H1 (cell line): ENCODE results near the gene C5. TPM values are rescaled to one million over a fixed set of nuclear protein-coding genes. Genes with fewer than 3 reads are reported as not detected.

Experiments
- CTCF ChIA-PET: fragments of 300-600 bp; sonication (Branson Sonifier 250); formaldehyde crosslinking; loops from one replicate; lab custom pipeline; 2021; ENCODE audit not compliant: partially characterized antibody; lab: Charles Lee
- POLR2A ChIA-PET: fragments of 300-600 bp; sonication (Branson Sonifier 250); formaldehyde crosslinking; loops from one replicate; lab custom pipeline; 2021; ENCODE audit warnings: inconsistent platforms; ENCODE audit not compliant: partially characterized antibody; lab: Charles Lee
- DNase-seq, 2 experiments: peaks; one replicate each; pipeline versions ENCODE4 v3.0.0 to v3.0.0-alpha.2; 2010 to 2022; ENCODE audit warnings: low spot score in 2 of 2, low read depth in 1 of 2, mixed read lengths in 1 of 2
- FAIRE-seq: peaks from 2 replicates; lab custom pipeline; 2011; peaks lifted over from hg19 to GRCh38; lab: Jason Lieb, UNC
- H2AFZ ChIP-seq: 2 replicates; pipeline ENCODE4 v1.8.1; 2012; ENCODE audit warnings: low read length, inconsistent platforms
- H2AK5ac ChIP-seq: 2 replicates; pipeline ENCODE4 v1.6.1; 2013; ENCODE audit warnings: low read depth, low read length
- H2BK120ac ChIP-seq: replicated peaks from 2 replicates; pipeline ENCODE3; 2013; ENCODE audit warnings: low read depth, low read length, inconsistent platforms
- H2BK12ac ChIP-seq: 2 replicates; pipeline ENCODE4 v1.6.1; 2013; ENCODE audit warnings: low read depth, low read length
- H2BK15ac ChIP-seq: 2 replicates; pipeline ENCODE4 v1.6.1; 2013; ENCODE audit warnings: low read length
- H2BK20ac ChIP-seq: 2 replicates; pipeline ENCODE4 v1.6.1; 2013; ENCODE audit warnings: low read length
- H2BK5ac ChIP-seq: 2 replicates; pipeline ENCODE4 v1.6.1; 2013; ENCODE audit warnings: low read depth, low read length
- H3K14ac ChIP-seq: 2 replicates; pipeline ENCODE4 v1.6.1; 2013; ENCODE audit warnings: inconsistent platforms; ENCODE audit not compliant: insufficient read length
- H3K18ac ChIP-seq: 2 replicates; pipeline ENCODE4 v1.6.1; 2013; ENCODE audit warnings: low read length; ENCODE audit errors: extremely low read depth
- H3K23ac ChIP-seq: 2 replicates; pipeline ENCODE4 v1.6.1; 2013; ENCODE audit warnings: inconsistent platforms; ENCODE audit not compliant: insufficient read length
- H3K23me2 ChIP-seq: 2 replicates; pipeline ENCODE4 v1.6.1; 2013; ENCODE audit warnings: low read depth, low read length
- H3K27ac ChIP-seq: 2 replicates; pipeline ENCODE4 v1.6.1; 2011; ENCODE audit warnings: low read depth, low read length, inconsistent platforms
- H3K27me3 ChIP-seq, 4 experiments: replicated peaks in 1 of 4; 1 replicate in 1 of 4; 2 replicates in 3 of 4; pipeline versions ENCODE4 v1.6.1 to v1.8.1; 2011 to 2013; ENCODE audit warnings: low read length in 3 of 4, mild to moderate bottlenecking in 3 of 4, inconsistent platforms in 2 of 4, mixed read lengths in 2 of 4, moderate library complexity in 1 of 4; ENCODE audit not compliant: control insufficient read depth in 3 of 4, insufficient read depth in 3 of 4; ENCODE audit errors: extremely low read depth in 1 of 4
- H3K36me3 ChIP-seq, 4 experiments: 2 replicates each; pipeline versions ENCODE4 v1.6.1 to v1.8.1; 2011 to 2013; ENCODE audit warnings: mild to moderate bottlenecking in 4 of 4, low read length in 3 of 4, moderate library complexity in 2 of 4, control low read depth in 1 of 4, inconsistent platforms in 1 of 4; ENCODE audit not compliant: insufficient read depth in 4 of 4, control insufficient read depth in 2 of 4
- H3K4ac ChIP-seq: replicated peaks from 2 replicates; pipeline ENCODE3; 2013; ENCODE audit warnings: low read length, low read depth, mixed read lengths, inconsistent platforms; ENCODE audit not compliant: insufficient read length
- H3K4me1 ChIP-seq, 4 experiments: replicated peaks in 1 of 4; 1 replicate in 1 of 4; 2 replicates in 3 of 4; pipeline versions ENCODE4 v1.6.1 to v1.8.1; 2011 to 2013; ENCODE audit warnings: low read length in 3 of 4, inconsistent platforms in 2 of 4, mixed read lengths in 1 of 4; ENCODE audit not compliant: insufficient read depth in 4 of 4, control insufficient read depth in 3 of 4
- H3K4me2 ChIP-seq, 2 experiments: 2 replicates each; pipeline versions ENCODE4 v1.6.1 to v1.8.1; 2011 to 2013; ENCODE audit warnings: low read depth in 2 of 2, low read length in 2 of 2, control low read depth in 1 of 2, inconsistent platforms in 1 of 2, mild to moderate bottlenecking in 1 of 2; ENCODE audit not compliant: insufficient read depth in 1 of 2
- H3K4me3 ChIP-seq, 4 experiments: fragments of 200-600, 300-600 bp in 1 of 4; sonication (generic), shearing (Covaris generic), sonication (Bioruptor Twin) in 1 of 4; 2 replicates each; pipeline versions ENCODE4 v1.5.1 to v1.8.1; 2011 to 2016; ENCODE audit warnings: low read length in 4 of 4, low read depth in 3 of 4, control low read depth in 2 of 4, inconsistent platforms in 2 of 4, mild to moderate bottlenecking in 2 of 4, mixed read lengths in 1 of 4, moderate library complexity in 1 of 4; ENCODE audit not compliant: insufficient read depth in 2 of 4; ENCODE audit errors: extremely low read depth in 1 of 4
- H3K56ac ChIP-seq: replicated peaks from 2 replicates; pipeline ENCODE3; 2013; ENCODE audit warnings: low read depth, mild to moderate bottlenecking, mixed read lengths, low read length, inconsistent platforms; ENCODE audit not compliant: insufficient read length
- H3K79me1 ChIP-seq: 2 replicates; pipeline ENCODE4 v1.6.1; 2013; ENCODE audit warnings: low read depth, low read length, control low read depth
- H3K79me2 ChIP-seq, 2 experiments: 2 replicates each; pipeline versions ENCODE4 v1.6.1 to v1.8.1; 2012 to 2013; ENCODE audit warnings: low read length in 2 of 2, mild to moderate bottlenecking in 2 of 2, inconsistent platforms in 1 of 2; ENCODE audit not compliant: insufficient read depth in 2 of 2, control insufficient read depth in 1 of 2
- H3K9ac ChIP-seq, 4 experiments: replicated peaks in 1 of 4; 1 replicate in 1 of 4; 2 replicates in 3 of 4; pipeline versions ENCODE4 v1.6.1 to v1.8.1; 2011 to 2013; ENCODE audit warnings: low read depth in 3 of 4, low read length in 3 of 4, control low read depth in 2 of 4, mild to moderate bottlenecking in 2 of 4, moderate library complexity in 2 of 4, inconsistent platforms in 1 of 4; ENCODE audit errors: extremely low read depth in 1 of 4
- H3K9me3 ChIP-seq, 2 experiments: 2 replicates each; pipeline versions ENCODE4 v1.6.1 to v1.8.1; 2012 to 2013; ENCODE audit warnings: mild to moderate bottlenecking in 2 of 2, moderate library complexity in 2 of 2, control low read depth in 1 of 2, inconsistent platforms in 1 of 2, low read depth in 1 of 2, low read length in 1 of 2, mixed read lengths in 1 of 2; ENCODE audit not compliant: insufficient read depth in 2 of 2
- H4K20me1 ChIP-seq, 2 experiments: replicated peaks in 1 of 2; 2 replicates each; pipeline versions ENCODE3 to v1.8.1; 2011 to 2013; ENCODE audit warnings: inconsistent platforms in 2 of 2, low read length in 2 of 2, mild to moderate bottlenecking in 1 of 2; ENCODE audit not compliant: insufficient read depth in 2 of 2, control insufficient read depth in 1 of 2
- H4K5ac ChIP-seq: 2 replicates; pipeline ENCODE4 v1.6.1; 2013; ENCODE audit warnings: low read length, low read depth, mixed read lengths, inconsistent platforms; ENCODE audit not compliant: insufficient read length
- H4K8ac ChIP-seq: 2 replicates; pipeline ENCODE4 v1.8.0; 2013; ENCODE audit warnings: mild to moderate bottlenecking, moderate library complexity, low read length, inconsistent platforms; ENCODE audit not compliant: insufficient read depth; ENCODE audit errors: extremely low read depth
- H4K91ac ChIP-seq: replicated peaks from 2 replicates; pipeline ENCODE3; 2013; ENCODE audit warnings: low read length, mixed read lengths, inconsistent platforms; ENCODE audit not compliant: insufficient read length
- CBX5 ChIP-seq: fragments of 300-800, 300-1000 bp; sonication (generic); IDR thresholded peaks from 2 replicates; pipeline ENCODE4 v1.7.1; 2016; ENCODE audit warnings: antibody characterized with exemption, low read length, low read depth
- EGR1 ChIP-seq: IDR thresholded peaks from 2 replicates; pipeline ENCODE4 v1.6.1; 2011; ENCODE audit warnings: low read depth, low read length, borderline replicate concordance
- RNF2 ChIP-seq: fragments of 200-900, 300-1000 bp; sonication (generic); IDR thresholded peaks from 2 replicates; pipeline ENCODE4 v1.7.1; 2016; ENCODE audit warnings: borderline replicate concordance, low read depth, mild to moderate bottlenecking, antibody characterized with exemption, low read length; ENCODE audit not compliant: poor library complexity, severe bottlenecking; ENCODE audit errors: missing control alignments
- WGBS, 2 experiments: shearing (Covaris generic) in 1 of 2; methylation state at CpG; one replicate each; pipeline versions ENCODE4 v1.1.6 to v1.1.7; 2013 to 2015; ENCODE audit warnings: low lambda C conversion rate in 2 of 2, mixed read lengths in 2 of 2, inconsistent platforms in 1 of 2, low coverage in 1 of 2, missing lambda C conversion rate in 1 of 2; ENCODE audit not compliant: insufficient replicate concordance in 2 of 2, insufficient coverage in 1 of 2, insufficient read length in 1 of 2; ENCODE audit errors: extremely low coverage in 1 of 2, missing lambda C conversion rate in 1 of 2; 5-methylcytosine and 5-hydroxymethylcytosine counted together
- polyA plus RNA-seq, 7 experiments: library from polyadenylated mRNA; depleted of rRNA in 3 of 7; stranded (reverse) in 5 of 7; unstranded in 2 of 7; fragments of >200 nt in 5 of 7; fragments of 200-250 nt in 2 of 7; gene quantifications; 1 replicate in 5 of 7; 2 replicates in 1 of 7; 4 replicates in 1 of 7; pipeline versions ENCODE4 v1.2.1 to v1.2.3, GENCODE V29; 2011 to 2013; ENCODE audit warnings: missing spikeins in 2 of 7, mixed read lengths in 2 of 7
- total RNA-seq: library from RNA; stranded (reverse); fragmentation: NEBNext Ultra II Directional; extraction: Animal tissue kit (Norgen Biotek cat#: 25700); gene quantifications from 2 replicates; pipeline ENCODE4 v1.2.1, GENCODE V29; 2021

Gene C5
- total and polyA plus RNA-seq, 2 of the 8 experiments (the other 6 are each of a cell fraction or from before 2014, with no cell fraction given), result 0.24 to 0.35 TPM

- no peaks in the 10 kb centered on the region for H4K20me1 ChIP-seq
- H3K23ac ChIP-seq, result no peak overlapping the region
- FAIRE-seq, result no peak
- no peaks in the 10 kb centered on the region for H3K79me2 ChIP-seq
- no peak overlapping the region for H3K4me2 ChIP-seq
- no peak overlapping the region for H3K14ac ChIP-seq
- TF ChIP-seq EGR1 (no peak), CBX5 (no peak), RNF2 (no peak)
- H3K56ac ChIP-seq, result no peak overlapping the region
- ChIA-PET POLR2A (interaction anchor here (0.5 kb wide), 1 partner anchor 42 kb away, joined by 3 read pairs; no protein-coding TSS in a partner anchor), CTCF (interaction anchor here (0.6 to 9.9 kb wide), 7 partner anchors 18 to 296 kb away, joined by 3 to 71 read pairs (median 3); no protein-coding TSS in a partner anchor)
- no peak overlapping the region for H3K4ac ChIP-seq
- no peak overlapping the region for H2AFZ ChIP-seq
- no peak overlapping the region for H4K8ac ChIP-seq
- no peak overlapping the region for H2BK120ac ChIP-seq
- no peak for DNase-seq
- H3K27me3 ChIP-seq, result no peaks in the 10 kb centered on the region
- H4K91ac ChIP-seq, result no peak overlapping the region
- H2BK5ac ChIP-seq, result no peak overlapping the region
- WGBS, 2 experiments, result 82% methylated on average over 5 of the region's 5 CpGs; no CpG with 5 or more reads in 1 of the 2 experiments
- no peak overlapping the region for H2BK15ac ChIP-seq
- H2BK12ac ChIP-seq, result no peak overlapping the region
- H3K9me3 ChIP-seq, result no peaks in the 10 kb centered on the region
- H3K9ac ChIP-seq, result no peak overlapping the region
- no peak overlapping the region for H2AK5ac ChIP-seq
- no peak overlapping the region for H3K18ac ChIP-seq
- no peaks in the 10 kb centered on the region for H3K79me1 ChIP-seq
- H3K4me3 ChIP-seq, result no peak overlapping the region
- H3K36me3 ChIP-seq, result no peaks in the 10 kb centered on the region
- no peak overlapping the region for H3K27ac ChIP-seq
- H4K5ac ChIP-seq, result no peak overlapping the region
- H3K4me1 ChIP-seq, result peaks cover 0 to 3% (median 1%) of the 10 kb centered on the region in 4 experiments; a peak in 2 of 7 replicates
- no peak overlapping the region for H2BK20ac ChIP-seq
- no peaks in the 10 kb centered on the region for H3K23me2 ChIP-seq
These were observed 7.7 kb upstream of the C5 start for GRCh38 chr9:121057821-121058220.
